ENCODE data around the gene FAM8A1.

DNA sequence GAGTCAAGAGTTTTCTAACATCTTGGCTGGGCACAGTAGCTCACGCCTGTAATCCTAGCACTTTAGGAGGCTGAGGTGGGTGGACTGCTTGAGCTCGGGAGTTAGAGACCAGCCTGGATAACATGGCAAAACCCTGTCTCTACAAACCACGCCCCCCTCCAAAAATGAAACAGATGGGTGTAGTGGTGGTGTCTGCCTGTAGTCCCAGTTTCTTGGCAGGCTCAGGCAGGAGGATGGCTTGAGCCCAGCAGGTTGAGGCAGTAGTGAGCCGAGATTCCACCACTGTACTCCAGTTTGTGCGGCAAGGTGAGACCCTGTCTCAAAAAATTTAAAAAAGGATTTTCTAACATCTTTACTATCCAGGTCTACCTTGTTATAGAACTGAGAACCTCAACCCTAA is 22.0 kb downstream of the FAM8A1 start:
- TF ChIP-seq EZH2 (IDR thresholded peaks at IDR 0.05; ENCODE audit: borderline replicate concordance, low read length), result no peak
- TF ChIP-seq, protein P1, sequence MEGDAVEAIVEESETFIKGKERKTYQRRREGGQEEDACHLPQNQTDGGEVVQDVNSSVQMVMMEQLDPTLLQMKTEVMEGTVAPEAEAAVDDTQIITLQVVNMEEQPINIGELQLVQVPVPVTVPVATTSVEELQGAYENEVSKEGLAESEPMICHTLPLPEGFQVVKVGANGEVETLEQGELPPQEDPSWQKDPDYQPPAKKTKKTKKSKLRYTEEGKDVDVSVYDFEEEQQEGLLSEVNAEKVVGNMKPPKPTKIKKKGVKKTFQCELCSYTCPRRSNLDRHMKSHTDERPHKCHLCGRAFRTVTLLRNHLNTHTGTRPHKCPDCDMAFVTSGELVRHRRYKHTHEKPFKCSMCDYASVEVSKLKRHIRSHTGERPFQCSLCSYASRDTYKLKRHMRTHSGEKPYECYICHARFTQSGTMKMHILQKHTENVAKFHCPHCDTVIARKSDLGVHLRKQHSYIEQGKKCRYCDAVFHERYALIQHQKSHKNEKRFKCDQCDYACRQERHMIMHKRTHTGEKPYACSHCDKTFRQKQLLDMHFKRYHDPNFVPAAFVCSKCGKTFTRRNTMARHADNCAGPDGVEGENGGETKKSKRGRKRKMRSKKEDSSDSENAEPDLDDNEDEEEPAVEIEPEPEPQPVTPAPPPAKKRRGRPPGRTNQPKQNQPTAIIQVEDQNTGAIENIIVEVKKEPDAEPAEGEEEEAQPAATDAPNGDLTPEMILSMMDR (conservative IDR thresholded peaks at IDR 0.05 in 1 of 2, IDR thresholded peaks at IDR 0.05 in 1 of 2; ENCODE audit: extremely low read depth in 1 of 2, insufficient read depth in 1 of 2, low read depth in 1 of 2, low read length in 2 of 2), result no peak
